Body of pancreas (tissue), 4 donors: ENCODE data around the gene RXRA. TPM values are rescaled to one million over a fixed set of nuclear protein-coding genes. Genes with fewer than 3 reads are reported as not detected.

Experiments
- ATAC-seq: fragments of 150-250 bp; one replicate; pipeline ENCODE4 v1.9.1; 2016
- DNase-seq, 4 donors: peaks; one replicate each; pipeline ENCODE4 v3.0.0-alpha.2; 2019
- H3K27ac ChIP-seq, 4 donors: fragments of 200-600 bp; sonication (generic); 1 replicate in 3 of 4; 2 replicates in 1 of 4; pipeline versions ENCODE4 v1.5.1 to v1.6.1; 2016 to 2019; ENCODE audit warnings: mild to moderate bottlenecking in 1 of 4, mixed read lengths in 1 of 4, moderate library complexity in 1 of 4
- H3K27me3 ChIP-seq, 2 donors: fragments of 200-600 bp; sonication (generic); one replicate each; pipeline ENCODE4 v1.6.0; 2016; ENCODE audit warnings: mild to moderate bottlenecking in 1 of 2
- H3K36me3 ChIP-seq, 2 donors: fragments of 200-600 bp; sonication (generic); replicated peaks in 1 of 2; 2 replicates each; pipeline ENCODE4 v1.5.1; 2016; ENCODE audit warnings: low read depth in 2 of 2; ENCODE audit not compliant: insufficient read depth in 1 of 2
- H3K4me1 ChIP-seq: fragments of 200-600 bp; sonication (generic); one replicate; pipeline ENCODE4 v1.6.0; 2016
- H3K4me3 ChIP-seq, 2 donors: fragments of 200-600 bp; sonication (generic); 1 replicate in 1 of 2; 2 replicates in 1 of 2; pipeline ENCODE4 v1.5.1; 2016 to 2019
- H3K9me3 ChIP-seq, 3 donors: fragments of 200-600 bp; sonication (generic); 1 replicate in 2 of 3; 2 replicates in 1 of 3; pipeline ENCODE4 v1.5.1; 2016
- CTCF ChIP-seq, 7 experiments: fragments of 450-650 bp in 4 of 7; fragments of 200-600 bp in 3 of 7; sonication (generic) in 3 of 7; IDR thresholded peaks; one replicate each; pipeline ENCODE4 v1.5.1; 2016 to 2019; ENCODE audit warnings: antibody characterized with exemption in 7 of 7
- POLR2A ChIP-seq, 3 donors: fragments of 450-650 bp; IDR thresholded peaks; one replicate each; pipeline ENCODE4 v1.6.1; 2016; ENCODE audit warnings: antibody characterized with exemption in 3 of 3, mild to moderate bottlenecking in 2 of 3
- WGBS, 2 donors: methylation state at CpG; one replicate each; pipeline ENCODE4 v1.1.5; 2017; 5-methylcytosine and 5-hydroxymethylcytosine counted together
- intact Hi-C: fragments of 100-400 bp; cut with DNase I; formaldehyde crosslinking; loops from one replicate; pipeline ENCODE4 v1.15.1; 2023
- total RNA-seq, 2 donors: library from RNA; depleted of rRNA; stranded (reverse); fragments of >200 nt; gene quantifications; one replicate each; pipeline ENCODE4 v1.1.0, GENCODE V29; 2016

RXRA gene
- total RNA-seq, 2 donors from 2014 or later: 31.4 to 41.9 TPM

GRCh38 chr9:134408389-134408788, 82.1 kb downstream of the RXRA start:
- Histone ChIP-seq H3K9me3 (no peaks in the 10 kb centered on the region), H3K27ac (peak overlapping the region in 2 of 4 donors; percentile 74 to 82), H3K4me3 (no peak overlapping the region), H3K36me3 (no peaks in the 10 kb centered on the region), H3K4me1 (peaks cover 63% of the 10 kb centered on the region), H3K27me3 (no peaks in the 10 kb centered on the region)
- WGBS, 2 donors: 64% methylated on average over 8 of the region's 9 CpGs; no CpG with 5 or more reads in 1 of the 2 donors
- DNase-seq (no peak), ATAC-seq (no peak)
- TF ChIP-seq CTCF (IDR thresholded peaks at IDR 0.05) (no peak), POLR2A (IDR thresholded peaks at IDR 0.05) (no peak)
- intact Hi-C loops: no loop called here

GRCh38 chr9:134408939-134409737, 82.9 kb downstream of the RXRA start:
- no peaks in the 10 kb centered on the region for H3K9me3 ChIP-seq
- no peak overlapping the region for H3K4me3 ChIP-seq
- no peak overlapping the region for H3K27ac ChIP-seq
- no peaks in the 10 kb centered on the region for H3K36me3 ChIP-seq
- no peak for TF ChIP-seq CTCF (IDR thresholded peaks at IDR 0.05)
- TF ChIP-seq POLR2A (IDR thresholded peaks at IDR 0.05): no peak
- ATAC-seq (no peak), DNase-seq (peak in 1 of 4 donors; percentile 43)
- no peaks in the 10 kb centered on the region for H3K27me3 ChIP-seq
- intact Hi-C loops: no loop called here
- peaks cover 56% of the 10 kb centered on the region for H3K4me1 ChIP-seq
- 86 to 87% methylated on average over 26 to 37 of the region's 40 CpGs for WGBS, 2 donors

- H3K27me3 ChIP-seq: no peaks in the 10 kb centered on the region
- H3K36me3 ChIP-seq: no peaks in the 10 kb centered on the region
- no peak overlapping the region for H3K27ac ChIP-seq
- H3K4me1 ChIP-seq: peaks cover 48% of the 10 kb centered on the region
- ATAC-seq: no peak
- TF ChIP-seq POLR2A (IDR thresholded peaks at IDR 0.05) (no peak), CTCF (IDR thresholded peaks at IDR 0.05) (no peak)
- no peak for DNase-seq
- intact Hi-C loops: no loop called here
- no peak overlapping the region for H3K4me3 ChIP-seq
- no peaks in the 10 kb centered on the region for H3K9me3 ChIP-seq
- 73 to 76% methylated on average over 10 to 17 of the region's 17 CpGs for WGBS, 2 donors
These were observed 84.0 kb downstream of the RXRA start for GRCh38 chr9:134410071-134410834.

GRCh38 chr9:134410835-134411217, 84.6 kb downstream of the RXRA start:
- H3K27me3 ChIP-seq: no peaks in the 10 kb centered on the region
- ATAC-seq (no peak), DNase-seq (no peak)
- H3K4me3 ChIP-seq: no peak overlapping the region
- intact Hi-C loops: no loop called here
- no peaks in the 10 kb centered on the region for H3K36me3 ChIP-seq
- H3K4me1 ChIP-seq: peaks cover 42% of the 10 kb centered on the region
- no peaks in the 10 kb centered on the region for H3K9me3 ChIP-seq
- H3K27ac ChIP-seq: no peak overlapping the region
- TF ChIP-seq POLR2A (IDR thresholded peaks at IDR 0.05) (no peak), CTCF (IDR thresholded peaks at IDR 0.05) (no peak)
- WGBS, 2 donors: 92 to 96% methylated on average over 9 of the region's 12 CpGs
